HFFc6 (cell line): ENCODE data around the gene NCK1. TPM values are rescaled to one million over a fixed set of nuclear protein-coding genes. Genes with fewer than 3 reads are reported as not detected.
A peak's percentile ranks its signal among the peaks of the same experiment; 100 is the strongest.

Experiments
- DNase-seq: peaks from one replicate; pipeline ENCODE4 v3.0.0-alpha.2; 2018
- H3K27ac Mint-ChIP-seq: 2 replicates; pipeline ENCODE4 v1.8.0; 2020; ENCODE audit warnings: mild to moderate bottlenecking, mixed read lengths
- H3K27me3 Mint-ChIP-seq: 2 replicates; pipeline ENCODE4 v1.8.0; 2021; ENCODE audit warnings: mild to moderate bottlenecking, moderate library complexity, mixed read lengths; ENCODE audit not compliant: insufficient read depth
- H3K36me3 Mint-ChIP-seq: 2 replicates; pipeline ENCODE4 v1.8.0; 2021; ENCODE audit warnings: low read depth, mixed read lengths
- H3K4me1 Mint-ChIP-seq: 2 replicates; pipeline ENCODE4 v1.8.0; 2020; ENCODE audit warnings: low read depth, mixed read lengths
- H3K4me3 Mint-ChIP-seq: 2 replicates; pipeline ENCODE4 v1.8.0; 2020; ENCODE audit warnings: mild to moderate bottlenecking, moderate library complexity, mixed read lengths
- H3K9me3 Mint-ChIP-seq: 2 replicates; pipeline ENCODE4 v1.8.0; 2020; ENCODE audit warnings: mild to moderate bottlenecking, mixed read lengths
- total RNA-seq, 6 experiments: library from RNA; stranded (reverse); fragmentation: NEBNext Ultra II Directional; extraction: Animal tissue kit (Norgen Biotek cat#: 25700); gene quantifications; 2 replicates in 1 of 6; 3 replicates in 5 of 6; pipeline ENCODE4 v1.2.3, GENCODE V29; 2021
- TF ChIP-seq, protein P1 (sequence below): fragments of 200-600 bp; sonication (generic); IDR thresholded peaks from 2 replicates; pipeline ENCODE4 v1.5.0; 2021; ENCODE audit warnings: antibody characterized with exemption, mild to moderate bottlenecking

NCK1 gene
- total RNA-seq, 6 experiments from 2014 or later: 37.3 to 48.3 (median 40.8) TPM

DNA sequence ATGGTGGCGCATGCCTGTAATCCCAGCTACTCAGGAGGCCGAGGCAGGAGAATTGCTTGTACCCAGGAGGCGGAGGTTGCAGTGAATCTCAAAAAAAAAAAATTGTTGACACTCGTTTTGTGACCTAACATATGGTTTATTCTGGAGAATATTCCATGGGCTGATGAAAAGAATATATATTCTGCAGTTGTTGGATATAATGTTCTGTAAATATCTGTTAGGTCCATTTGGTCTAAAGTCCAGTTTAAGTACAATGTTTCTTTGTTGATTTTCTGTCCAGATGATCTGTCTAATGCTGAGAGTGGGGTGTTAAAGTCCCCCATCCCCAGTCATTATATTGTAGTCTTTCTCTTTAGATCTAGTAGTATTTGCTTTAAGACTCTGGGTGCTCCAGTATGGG, 111.3 kb downstream of the NCK1 start:
- peaks cover 11% of the 10 kb centered on the region for H3K9me3 Mint-ChIP-seq
- H3K36me3 Mint-ChIP-seq: peaks cover 18% of the 10 kb centered on the region
- TF ChIP-seq, protein P1, sequence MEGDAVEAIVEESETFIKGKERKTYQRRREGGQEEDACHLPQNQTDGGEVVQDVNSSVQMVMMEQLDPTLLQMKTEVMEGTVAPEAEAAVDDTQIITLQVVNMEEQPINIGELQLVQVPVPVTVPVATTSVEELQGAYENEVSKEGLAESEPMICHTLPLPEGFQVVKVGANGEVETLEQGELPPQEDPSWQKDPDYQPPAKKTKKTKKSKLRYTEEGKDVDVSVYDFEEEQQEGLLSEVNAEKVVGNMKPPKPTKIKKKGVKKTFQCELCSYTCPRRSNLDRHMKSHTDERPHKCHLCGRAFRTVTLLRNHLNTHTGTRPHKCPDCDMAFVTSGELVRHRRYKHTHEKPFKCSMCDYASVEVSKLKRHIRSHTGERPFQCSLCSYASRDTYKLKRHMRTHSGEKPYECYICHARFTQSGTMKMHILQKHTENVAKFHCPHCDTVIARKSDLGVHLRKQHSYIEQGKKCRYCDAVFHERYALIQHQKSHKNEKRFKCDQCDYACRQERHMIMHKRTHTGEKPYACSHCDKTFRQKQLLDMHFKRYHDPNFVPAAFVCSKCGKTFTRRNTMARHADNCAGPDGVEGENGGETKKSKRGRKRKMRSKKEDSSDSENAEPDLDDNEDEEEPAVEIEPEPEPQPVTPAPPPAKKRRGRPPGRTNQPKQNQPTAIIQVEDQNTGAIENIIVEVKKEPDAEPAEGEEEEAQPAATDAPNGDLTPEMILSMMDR: no peak
- H3K27ac Mint-ChIP-seq: no peak overlapping the region
- H3K4me1 Mint-ChIP-seq: no peaks in the 10 kb centered on the region
- no peak overlapping the region for H3K4me3 Mint-ChIP-seq
- H3K27me3 Mint-ChIP-seq: no peaks in the 10 kb centered on the region
- no peak for DNase-seq

DNA sequence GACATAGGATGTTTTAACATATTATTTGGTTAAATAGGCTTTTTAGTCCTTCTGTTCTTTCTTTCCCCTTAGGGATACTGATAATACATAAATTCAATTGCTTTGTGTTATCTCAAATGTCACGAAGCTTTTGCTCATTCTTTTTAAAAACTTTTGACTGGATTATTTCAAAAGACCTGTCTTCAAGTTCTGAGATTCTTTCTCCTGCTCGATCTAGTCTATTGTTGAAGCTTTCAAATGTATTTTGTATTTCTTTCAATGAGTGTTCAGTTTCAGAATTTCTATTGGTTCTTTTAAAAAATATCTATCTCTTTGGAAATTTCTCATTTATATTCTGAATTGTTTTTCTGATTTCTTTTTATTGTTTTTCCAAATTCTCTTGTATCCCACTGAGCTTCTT, 112.7 kb downstream of the NCK1 start:
- Mint-ChIP-seq H3K27ac (no peak overlapping the region), H3K27me3 (no peaks in the 10 kb centered on the region), H3K36me3 (peaks cover 18% of the 10 kb centered on the region), H3K4me3 (no peak overlapping the region), H3K4me1 (peaks cover 6% of the 10 kb centered on the region; the same call in 1 of the 2 replicates), H3K9me3 (peaks cover 11% of the 10 kb centered on the region)
- TF ChIP-seq, protein P1: no peak
- DNase-seq: no peak

DNA sequence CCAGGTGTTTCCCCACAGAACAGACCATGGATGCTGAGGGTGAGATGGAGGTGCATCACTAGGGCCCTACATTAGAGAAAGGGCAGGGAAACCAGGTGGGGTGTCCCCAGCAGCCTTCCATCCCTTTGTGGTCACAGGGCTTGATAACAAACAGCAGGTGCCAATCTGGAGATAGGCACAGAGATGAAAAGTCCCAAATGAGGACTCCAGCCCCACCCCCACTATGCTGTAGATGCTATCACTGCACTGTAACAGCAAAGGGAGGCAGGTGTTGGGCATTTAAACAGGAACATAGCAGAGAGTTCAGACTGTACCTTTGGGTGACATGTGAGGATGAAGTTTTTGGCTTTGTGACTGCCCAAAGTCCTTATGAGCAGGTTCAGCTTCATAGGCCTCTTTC, 117.2 kb downstream of the NCK1 start:
- TF ChIP-seq, protein P1: no peak
- H3K9me3 Mint-ChIP-seq: peaks cover 9% of the 10 kb centered on the region
- no peak for DNase-seq
- H3K36me3 Mint-ChIP-seq: peaks cover 11% of the 10 kb centered on the region
- H3K4me3 Mint-ChIP-seq: no peak overlapping the region
- no peak overlapping the region for H3K27ac Mint-ChIP-seq
- peaks cover 19% of the 10 kb centered on the region for H3K4me1 Mint-ChIP-seq
- peaks cover 3% of the 10 kb centered on the region for H3K27me3 Mint-ChIP-seq

DNA sequence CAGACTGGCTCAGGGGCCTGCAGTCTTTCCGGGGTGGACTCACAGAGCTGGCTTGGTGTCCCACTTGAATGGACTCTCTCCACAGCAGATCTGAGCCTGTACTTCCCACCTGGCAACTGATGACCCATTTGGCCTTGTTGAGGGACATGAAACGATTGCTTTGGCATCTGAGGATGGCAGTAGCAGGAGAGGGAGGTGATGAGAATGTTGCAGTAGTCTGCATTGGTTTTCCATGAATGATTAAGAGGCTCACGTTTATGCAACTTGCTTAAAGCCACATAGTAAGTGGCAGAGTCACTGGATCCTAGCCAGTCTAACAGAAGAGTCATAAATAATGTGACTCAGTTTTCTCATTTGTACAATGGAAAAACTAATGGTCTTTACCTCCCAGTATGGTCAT, 117.7 kb downstream of the NCK1 start:
- Mint-ChIP-seq H3K4me1 (peaks cover 23% of the 10 kb centered on the region), H3K27me3 (peaks cover 3% of the 10 kb centered on the region), H3K27ac (no peak overlapping the region), H3K9me3 (peaks cover 4% of the 10 kb centered on the region), H3K36me3 (peaks cover 6% of the 10 kb centered on the region), H3K4me3 (no peak overlapping the region)
- TF ChIP-seq, protein P1: no peak
- DNase-seq: peak; percentile 64

DNA sequence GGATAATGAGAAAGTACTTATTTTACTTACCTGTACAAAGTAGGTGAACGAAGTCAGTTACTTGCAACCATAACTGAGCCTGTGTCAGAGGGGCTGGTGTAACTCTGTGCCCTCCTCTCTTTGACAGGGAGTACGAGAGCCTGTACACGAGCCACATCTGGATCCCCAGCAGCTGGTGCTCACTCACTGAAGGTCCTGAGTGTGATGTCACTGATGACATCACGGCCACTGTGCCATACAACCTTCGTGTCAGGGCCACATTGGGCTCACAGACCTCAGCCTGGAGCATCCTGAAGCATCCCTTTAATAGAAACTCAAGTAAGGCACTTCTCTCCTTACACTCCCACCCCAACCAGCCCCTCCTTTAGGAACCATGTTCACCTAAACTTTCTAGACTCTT, 120.0 kb downstream of the NCK1 start:
- Mint-ChIP-seq H3K9me3 (no peaks in the 10 kb centered on the region), H3K27ac (no peak overlapping the region), H3K4me3 (no peak overlapping the region), H3K4me1 (peaks cover 41% of the 10 kb centered on the region), H3K36me3 (peaks cover 5% of the 10 kb centered on the region), H3K27me3 (peaks cover 3% of the 10 kb centered on the region)
- no peak for DNase-seq
- TF ChIP-seq, protein P1: no peak

DNA sequence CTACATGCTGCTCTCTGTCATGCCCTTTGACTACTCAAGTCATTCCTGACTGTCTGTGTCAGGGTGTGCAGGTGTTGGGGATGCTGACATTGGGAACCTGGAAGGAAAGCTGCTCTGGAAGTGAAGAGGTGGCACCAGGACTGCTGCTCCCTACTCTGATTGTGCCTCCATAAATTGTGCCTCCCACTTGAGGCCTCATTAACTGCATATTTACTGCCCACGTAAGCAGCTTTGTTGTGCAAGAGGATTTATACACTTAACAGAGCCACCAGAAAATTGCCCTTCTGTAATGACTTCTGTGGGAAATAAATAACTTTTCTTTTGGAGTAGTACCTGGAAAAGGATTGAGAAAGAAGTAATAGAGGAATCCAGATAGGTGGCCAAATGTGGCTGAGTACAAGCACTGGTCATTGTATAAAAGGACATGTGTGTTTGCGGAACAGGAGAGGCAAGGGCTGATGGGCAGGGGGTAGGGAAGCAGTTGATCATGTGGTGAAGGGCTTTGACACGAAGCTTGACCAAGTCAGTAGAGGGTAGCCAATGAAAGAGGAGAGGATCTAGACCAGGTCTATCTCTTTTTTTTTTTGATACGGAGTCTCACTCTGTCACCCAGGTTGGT, 120.6 kb downstream of the NCK1 start:
- peaks cover 42% of the 10 kb centered on the region for H3K4me1 Mint-ChIP-seq
- peaks cover 4% of the 10 kb centered on the region for H3K27me3 Mint-ChIP-seq
- H3K27ac Mint-ChIP-seq: no peak overlapping the region
- no peak overlapping the region for H3K4me3 Mint-ChIP-seq
- H3K9me3 Mint-ChIP-seq: no peaks in the 10 kb centered on the region
- DNase-seq: no peak
- TF ChIP-seq, protein P1: no peak
- peaks cover 8% of the 10 kb centered on the region for H3K36me3 Mint-ChIP-seq
